Measurements from ENCODE around the gene SPEN.

GRCh38 chr1:15876357-15877055, 29.0 kb downstream of the SPEN start:
- TF ChIP-seq CTCF (conservative IDR thresholded peaks at IDR 0.05) (no peak), ZFX (IDR thresholded peaks at IDR 0.05) (no peak)

Data from C4-2B (cell line).